NT2/D1 (cell line): ENCODE results near the gene STK38L.

Experiments
- SUZ12 ChIP-seq: IDR thresholded peaks from 2 replicates; pipeline ENCODE4 v1.6.1; 2011; ENCODE audit not compliant: insufficient read length, insufficient read depth; ENCODE audit errors: extremely low read depth
- YY1 ChIP-seq: IDR thresholded peaks from 2 replicates; pipeline ENCODE4 v1.6.1; 2011; ENCODE audit not compliant: insufficient read length, insufficient read depth
- ZNF274 ChIP-seq: IDR thresholded peaks from 2 replicates; pipeline ENCODE4 v1.6.1; 2011; ENCODE audit warnings: mild to moderate bottlenecking, low read depth, low read length

GRCh38 chr12:27198036-27198435, 46.0 kb upstream of the STK38L start:
- TF ChIP-seq YY1 (no peak), ZNF274 (no peak), SUZ12 (no peak)
